Measurements from ENCODE around the gene RIPOR3.

Gene RIPOR3

DNA sequence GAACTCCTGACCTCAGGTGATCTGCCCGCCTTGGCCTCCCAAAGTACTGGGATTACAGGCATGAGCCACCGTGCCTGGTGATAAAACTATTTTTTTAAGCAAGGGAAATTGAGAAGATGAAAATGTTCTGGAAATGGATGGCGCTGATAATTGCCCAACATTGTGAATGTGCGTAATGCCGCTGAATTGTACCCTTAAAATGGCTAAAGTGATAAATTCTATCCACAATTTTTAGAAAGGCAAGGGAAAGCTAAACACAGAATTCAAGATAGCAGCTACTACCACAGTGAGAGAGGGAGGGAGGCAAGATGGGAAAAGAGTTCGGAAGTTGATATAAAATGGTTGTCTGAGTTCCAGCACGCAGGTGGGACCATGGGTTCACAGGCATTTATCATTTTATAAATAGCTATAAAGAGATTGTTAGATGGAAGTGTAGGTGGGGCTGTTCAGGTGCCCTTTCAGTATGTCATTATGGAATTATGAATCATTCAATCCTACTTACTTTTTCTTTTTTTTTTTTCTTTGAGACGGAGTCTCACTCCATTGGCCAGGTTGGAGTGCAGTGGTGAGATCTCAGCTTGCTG, 8.3 kb downstream of the RIPOR3 start:
- Histone ChIP-seq H3K4me3 (replicated peaks; ENCODE audit: insufficient read depth, low read length) (no peak overlapping the region), H3K27me3 (ENCODE audit: insufficient read depth, poor library complexity, severe bottlenecking) (no peaks in the 10 kb centered on the region), H3K27ac (replicated peaks) (no peak overlapping the region)
- no peak for TF ChIP-seq SPI1 (IDR thresholded peaks at IDR 0.05; ENCODE audit: borderline replicate concordance, low read depth)
- no peak for TF ChIP-seq POLR2AphosphoS5 (IDR thresholded peaks at IDR 0.05; ENCODE audit: low read depth)
- TF ChIP-seq, protein P1, sequence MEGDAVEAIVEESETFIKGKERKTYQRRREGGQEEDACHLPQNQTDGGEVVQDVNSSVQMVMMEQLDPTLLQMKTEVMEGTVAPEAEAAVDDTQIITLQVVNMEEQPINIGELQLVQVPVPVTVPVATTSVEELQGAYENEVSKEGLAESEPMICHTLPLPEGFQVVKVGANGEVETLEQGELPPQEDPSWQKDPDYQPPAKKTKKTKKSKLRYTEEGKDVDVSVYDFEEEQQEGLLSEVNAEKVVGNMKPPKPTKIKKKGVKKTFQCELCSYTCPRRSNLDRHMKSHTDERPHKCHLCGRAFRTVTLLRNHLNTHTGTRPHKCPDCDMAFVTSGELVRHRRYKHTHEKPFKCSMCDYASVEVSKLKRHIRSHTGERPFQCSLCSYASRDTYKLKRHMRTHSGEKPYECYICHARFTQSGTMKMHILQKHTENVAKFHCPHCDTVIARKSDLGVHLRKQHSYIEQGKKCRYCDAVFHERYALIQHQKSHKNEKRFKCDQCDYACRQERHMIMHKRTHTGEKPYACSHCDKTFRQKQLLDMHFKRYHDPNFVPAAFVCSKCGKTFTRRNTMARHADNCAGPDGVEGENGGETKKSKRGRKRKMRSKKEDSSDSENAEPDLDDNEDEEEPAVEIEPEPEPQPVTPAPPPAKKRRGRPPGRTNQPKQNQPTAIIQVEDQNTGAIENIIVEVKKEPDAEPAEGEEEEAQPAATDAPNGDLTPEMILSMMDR (IDR thresholded peaks at IDR 0.05; ENCODE audit: insufficient read depth, low read length), result no peak
- TF ChIP-seq, protein P2, sequence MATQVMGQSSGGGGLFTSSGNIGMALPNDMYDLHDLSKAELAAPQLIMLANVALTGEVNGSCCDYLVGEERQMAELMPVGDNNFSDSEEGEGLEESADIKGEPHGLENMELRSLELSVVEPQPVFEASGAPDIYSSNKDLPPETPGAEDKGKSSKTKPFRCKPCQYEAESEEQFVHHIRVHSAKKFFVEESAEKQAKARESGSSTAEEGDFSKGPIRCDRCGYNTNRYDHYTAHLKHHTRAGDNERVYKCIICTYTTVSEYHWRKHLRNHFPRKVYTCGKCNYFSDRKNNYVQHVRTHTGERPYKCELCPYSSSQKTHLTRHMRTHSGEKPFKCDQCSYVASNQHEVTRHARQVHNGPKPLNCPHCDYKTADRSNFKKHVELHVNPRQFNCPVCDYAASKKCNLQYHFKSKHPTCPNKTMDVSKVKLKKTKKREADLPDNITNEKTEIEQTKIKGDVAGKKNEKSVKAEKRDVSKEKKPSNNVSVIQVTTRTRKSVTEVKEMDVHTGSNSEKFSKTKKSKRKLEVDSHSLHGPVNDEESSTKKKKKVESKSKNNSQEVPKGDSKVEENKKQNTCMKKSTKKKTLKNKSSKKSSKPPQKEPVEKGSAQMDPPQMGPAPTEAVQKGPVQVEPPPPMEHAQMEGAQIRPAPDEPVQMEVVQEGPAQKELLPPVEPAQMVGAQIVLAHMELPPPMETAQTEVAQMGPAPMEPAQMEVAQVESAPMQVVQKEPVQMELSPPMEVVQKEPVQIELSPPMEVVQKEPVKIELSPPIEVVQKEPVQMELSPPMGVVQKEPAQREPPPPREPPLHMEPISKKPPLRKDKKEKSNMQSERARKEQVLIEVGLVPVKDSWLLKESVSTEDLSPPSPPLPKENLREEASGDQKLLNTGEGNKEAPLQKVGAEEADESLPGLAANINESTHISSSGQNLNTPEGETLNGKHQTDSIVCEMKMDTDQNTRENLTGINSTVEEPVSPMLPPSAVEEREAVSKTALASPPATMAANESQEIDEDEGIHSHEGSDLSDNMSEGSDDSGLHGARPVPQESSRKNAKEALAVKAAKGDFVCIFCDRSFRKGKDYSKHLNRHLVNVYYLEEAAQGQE (IDR thresholded peaks at IDR 0.05; ENCODE audit: insufficient replicate concordance, low read depth), result no peak
- TF ChIP-seq GABPA (IDR thresholded peaks at IDR 0.05; ENCODE audit: low read depth), result no peak
- DNase-seq (ENCODE audit: low read depth in 1 of 2, low spot score in 1 of 2), result no peak

DNA sequence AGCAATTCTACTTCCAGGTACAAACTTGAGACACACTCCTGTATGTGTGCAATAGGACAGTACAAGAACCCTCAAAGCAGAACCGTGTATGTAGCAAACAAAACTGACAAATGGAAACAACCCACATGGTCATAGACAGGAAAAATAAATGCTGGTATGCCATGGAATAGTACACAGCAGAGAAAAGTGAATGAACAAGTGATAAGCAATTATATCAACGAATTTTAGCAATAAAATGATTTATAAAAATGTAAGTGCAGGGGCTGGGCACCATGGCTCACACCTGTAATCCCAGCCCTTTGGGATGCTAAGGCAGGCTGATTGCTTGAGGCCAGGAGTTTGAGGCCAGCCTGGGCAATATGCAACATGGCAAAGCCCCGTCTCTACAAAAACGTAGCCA, 9.3 kb downstream of the RIPOR3 start:
- TF ChIP-seq SPI1 (IDR thresholded peaks at IDR 0.05; ENCODE audit: borderline replicate concordance, low read depth) (no peak), POLR2AphosphoS5 (IDR thresholded peaks at IDR 0.05; ENCODE audit: low read depth) (no peak), GABPA (IDR thresholded peaks at IDR 0.05; ENCODE audit: low read depth) (no peak)
- TF ChIP-seq, protein P1 (IDR thresholded peaks at IDR 0.05; ENCODE audit: insufficient read depth, low read length), result no peak
- TF ChIP-seq, protein P2 (IDR thresholded peaks at IDR 0.05; ENCODE audit: insufficient replicate concordance, low read depth), result no peak
- DNase-seq (ENCODE audit: low read depth in 1 of 2, low spot score in 1 of 2), result no peak

DNA sequence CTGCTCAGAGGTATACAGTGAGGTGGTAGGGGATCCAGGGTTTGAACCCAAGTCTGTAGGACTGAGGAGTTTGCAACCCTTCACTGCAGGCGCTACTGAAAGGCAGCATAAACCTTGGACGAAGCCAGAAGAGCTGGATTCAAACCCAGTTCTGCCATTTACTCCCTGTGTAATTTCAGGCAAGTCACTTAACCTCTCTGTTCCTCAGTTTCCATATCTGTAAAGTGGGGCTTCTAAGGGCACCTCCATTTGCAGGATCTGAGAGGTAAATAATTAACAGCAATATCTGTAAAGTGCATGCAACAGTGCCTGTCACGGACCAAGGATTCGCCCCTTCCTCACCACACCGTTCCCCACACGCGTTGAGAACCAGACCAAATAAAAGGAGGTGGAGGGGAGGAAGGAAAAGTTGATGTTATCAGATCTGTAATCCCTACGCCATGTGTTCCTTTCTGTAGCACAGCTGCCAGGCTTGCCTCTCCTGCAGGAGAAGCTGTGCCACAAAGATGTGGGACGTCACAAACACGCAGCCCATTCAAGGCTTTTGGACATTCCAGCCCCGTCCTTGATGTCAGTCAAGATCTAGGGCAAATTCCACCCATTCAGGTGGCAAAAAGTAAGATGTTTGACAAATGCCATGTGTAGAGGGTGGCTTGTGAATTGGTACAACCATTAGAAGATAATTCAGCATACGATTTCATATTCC, 9.8 kb downstream of the RIPOR3 start:
- Histone ChIP-seq H3K27ac (replicated peaks) (no peak overlapping the region), H3K27me3 (ENCODE audit: insufficient read depth, poor library complexity, severe bottlenecking) (no peaks in the 10 kb centered on the region), H3K4me3 (replicated peaks; ENCODE audit: insufficient read depth, low read length) (no peak overlapping the region)
- DNase-seq (ENCODE audit: low read depth in 1 of 2, low spot score in 1 of 2), result no peak
- TF ChIP-seq, protein P1 (IDR thresholded peaks at IDR 0.05; ENCODE audit: insufficient read depth, low read length), result no peak
- TF ChIP-seq POLR2AphosphoS5 (IDR thresholded peaks at IDR 0.05; ENCODE audit: low read depth) (no peak), GABPA (IDR thresholded peaks at IDR 0.05; ENCODE audit: low read depth) (no peak), SPI1 (IDR thresholded peaks at IDR 0.05; ENCODE audit: borderline replicate concordance, low read depth) (no peak)
- TF ChIP-seq, protein P2 (IDR thresholded peaks at IDR 0.05; ENCODE audit: insufficient replicate concordance, low read depth), result no peak

More for the DNA sequence above, 9.3 kb downstream of the RIPOR3 start:
- Histone ChIP-seq H3K27ac (replicated peaks) (no peak overlapping the region), H3K27me3 (ENCODE audit: insufficient read depth, poor library complexity, severe bottlenecking) (no peaks in the 10 kb centered on the region), H3K4me3 (replicated peaks; ENCODE audit: insufficient read depth, low read length) (no peak overlapping the region)
